HG02763 (cell line): ENCODE measurements around the gene CNKSR2.

Source experiments
- ATAC-seq: cut with Tn5 transposase; IDR thresholded peaks from one replicate; pipeline ENCODE4 v1.9.1; 2021; ENCODE audit warnings: mild to moderate bottlenecking, moderate library complexity; ENCODE audit not compliant: unreplicated experiment

CNKSR2 gene

DNA sequence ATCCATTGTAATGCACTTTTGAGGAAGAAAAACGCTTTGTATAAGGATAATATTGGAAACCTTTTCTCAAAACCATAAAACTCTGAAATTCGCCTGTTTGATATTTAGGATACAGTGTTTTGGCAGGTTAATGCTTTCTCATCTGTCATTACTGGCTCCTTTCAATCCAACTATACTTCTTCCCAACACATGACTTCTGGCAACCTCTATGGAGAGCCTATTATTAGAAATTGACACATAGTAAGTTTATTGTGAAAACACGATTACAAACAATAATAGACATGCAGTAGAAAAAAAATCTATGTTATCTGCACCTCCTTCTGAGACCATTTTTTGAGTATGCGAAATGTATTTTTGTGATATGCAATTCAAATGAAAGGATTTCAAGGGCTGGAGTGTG, 288.5 kb downstream of the CNKSR2 start:
- ATAC-seq: no peak

DNA sequence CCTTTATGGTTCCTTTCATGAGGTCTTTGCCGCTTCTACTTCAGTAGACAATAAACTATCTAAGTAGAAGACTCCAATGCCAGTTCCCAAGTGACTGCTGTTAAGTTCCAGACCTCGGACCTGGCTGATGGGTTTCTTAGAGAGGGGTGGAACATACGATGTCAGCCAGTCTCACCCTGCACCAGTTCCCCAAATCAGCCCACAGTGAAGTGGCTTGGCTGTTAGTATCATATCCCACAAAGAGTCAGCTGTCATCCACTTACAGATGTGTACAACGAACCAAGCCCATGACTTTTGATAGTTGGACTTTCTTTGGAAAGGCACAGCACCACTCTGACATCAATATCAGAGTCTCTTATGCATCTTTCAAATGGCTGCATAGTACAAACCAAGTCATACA, 292.0 kb downstream of the CNKSR2 start:
- ATAC-seq: no peak

GRCh38 chrX:21666679-21667078, 292.5 kb downstream of the CNKSR2 start:
- no peak for ATAC-seq

- no peak for ATAC-seq
Observed at GRCh38 chrX:21674430-21675186, 300.4 kb downstream of the CNKSR2 start.

DNA sequence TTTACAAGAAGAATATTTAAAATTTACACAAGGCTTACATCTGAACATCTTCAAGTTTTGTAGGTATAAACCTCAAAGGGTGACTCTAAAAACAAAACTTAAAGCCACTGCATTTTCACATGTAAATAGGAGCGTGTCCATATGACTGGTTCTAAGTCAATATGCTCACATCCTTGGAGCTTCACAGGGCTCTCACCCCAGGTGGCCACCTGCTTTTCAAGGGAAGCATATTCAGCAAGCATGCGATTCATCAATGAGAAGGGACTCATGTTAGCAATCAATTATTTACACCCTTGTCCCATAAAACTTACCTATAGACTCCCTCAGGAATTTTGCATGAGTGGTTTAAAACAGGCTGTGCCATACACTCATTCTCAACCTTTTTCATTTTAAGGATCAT, 301.7 kb downstream of the CNKSR2 start:
- no peak for ATAC-seq

DNA sequence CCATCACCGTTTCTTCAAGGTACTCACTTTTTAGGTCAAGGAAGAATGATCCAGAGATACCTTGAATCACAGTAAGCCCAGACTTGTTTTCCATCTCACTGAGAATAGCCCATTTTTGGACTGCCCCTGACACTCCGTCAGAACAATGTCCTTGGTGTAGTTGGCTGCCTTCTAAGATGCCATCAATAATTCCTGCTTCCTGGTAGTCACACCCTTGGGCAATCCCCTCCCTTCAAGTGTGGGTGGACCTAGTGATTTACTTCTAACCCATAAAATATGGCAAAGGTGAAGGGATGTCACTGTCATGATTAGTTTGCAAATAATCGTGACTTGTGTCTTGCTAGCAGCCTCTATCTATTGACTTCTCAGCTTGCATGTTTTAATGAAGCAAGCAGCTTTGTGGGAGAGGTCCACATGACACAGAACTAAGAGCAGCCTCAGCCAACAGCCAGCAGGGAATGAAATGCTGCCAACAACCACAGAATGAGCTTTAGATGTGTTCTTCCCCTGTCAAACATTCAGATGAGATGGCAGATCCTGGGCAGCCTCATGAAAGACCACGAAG, 303.9 kb downstream of the CNKSR2 start:
- ATAC-seq: no peak

DNA sequence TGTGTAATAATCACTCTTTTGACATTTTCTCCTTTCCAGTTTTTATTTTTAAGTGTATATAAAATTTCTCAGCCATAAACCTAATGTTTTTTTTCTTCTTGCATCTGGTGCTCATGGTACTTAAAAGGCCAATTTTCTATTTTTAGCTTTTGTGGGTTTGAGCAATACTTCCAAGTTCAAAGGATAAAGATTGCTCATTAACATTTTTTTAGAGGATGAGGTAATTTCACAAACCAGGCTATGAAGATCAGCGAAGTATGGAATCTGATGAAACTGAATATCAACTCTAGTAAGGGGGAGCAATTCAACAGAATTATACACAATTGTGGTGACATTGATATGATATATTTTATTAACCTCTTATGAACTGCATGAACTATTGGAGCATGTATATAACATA, 309.7 kb downstream of the CNKSR2 start:
- ATAC-seq: no peak

GRCh38 chrX:21691512-21692018, 317.3 kb downstream of the CNKSR2 start:
- ATAC-seq: no peak

- ATAC-seq: no peak
Observed at GRCh38 chrX:21698272-21698671, 324.1 kb downstream of the CNKSR2 start.

GRCh38 chrX:21699136-21699535, 324.9 kb downstream of the CNKSR2 start:
- no peak for ATAC-seq

DNA sequence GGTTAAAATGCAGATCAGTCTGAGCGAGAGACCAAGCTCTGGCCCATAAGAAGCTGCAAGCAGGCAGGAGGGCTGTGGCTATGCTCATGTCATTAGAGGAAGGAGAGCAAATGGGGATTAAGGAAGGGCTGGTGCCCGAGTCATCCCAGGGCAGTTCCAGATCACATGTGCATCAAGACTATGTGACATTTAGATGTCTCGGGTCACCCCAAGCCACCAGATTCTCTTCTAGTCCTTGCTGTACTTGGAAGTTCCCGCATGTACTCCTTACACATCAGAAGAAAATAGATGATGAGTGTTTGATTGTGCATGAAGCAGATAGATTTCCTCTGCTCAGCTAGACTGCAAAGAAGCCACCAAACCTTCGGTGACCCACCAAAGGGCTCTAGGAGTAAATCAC, 326.1 kb downstream of the CNKSR2 start:
- no peak for ATAC-seq

GRCh38 chrX:21700967-21701366, 326.7 kb downstream of the CNKSR2 start:
- ATAC-seq: no peak

- no peak for ATAC-seq
Observed at GRCh38 chrX:21702725-21703124, 328.5 kb downstream of the CNKSR2 start.
